Activated CD4-positive, alpha-beta T cell treated with anti-CD3 and anti-CD28 coated beads for 24 hours (primary cell): Measurements from ENCODE around the gene TSPAN13.

Experiments
- DNase-seq, 2 donors: peaks; one replicate each; pipeline ENCODE4 v3.0.0-alpha.2; 2020; ENCODE audit warnings: low read depth in 2 of 2

The TSPAN13 gene

DNA sequence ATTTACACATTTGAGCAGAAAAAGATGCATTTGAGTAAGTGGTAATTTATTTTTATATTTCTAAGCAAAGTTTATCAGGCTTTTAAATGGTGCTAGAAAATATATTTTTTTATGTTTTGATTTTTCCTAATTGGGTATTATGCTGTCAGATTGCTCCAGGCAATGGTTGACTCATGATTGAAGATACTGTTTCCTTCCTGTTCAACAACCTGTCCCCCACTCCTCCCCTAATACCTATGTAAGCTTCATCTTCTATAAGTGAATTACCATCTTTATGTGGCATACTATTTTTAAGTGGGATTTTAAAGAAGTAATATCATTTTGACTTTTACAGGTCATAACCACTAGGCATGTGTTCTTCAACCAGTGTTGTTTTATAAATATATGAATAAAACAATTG is 21.4 kb downstream of the TSPAN13 start:
- DNase-seq, result no peak

DNA sequence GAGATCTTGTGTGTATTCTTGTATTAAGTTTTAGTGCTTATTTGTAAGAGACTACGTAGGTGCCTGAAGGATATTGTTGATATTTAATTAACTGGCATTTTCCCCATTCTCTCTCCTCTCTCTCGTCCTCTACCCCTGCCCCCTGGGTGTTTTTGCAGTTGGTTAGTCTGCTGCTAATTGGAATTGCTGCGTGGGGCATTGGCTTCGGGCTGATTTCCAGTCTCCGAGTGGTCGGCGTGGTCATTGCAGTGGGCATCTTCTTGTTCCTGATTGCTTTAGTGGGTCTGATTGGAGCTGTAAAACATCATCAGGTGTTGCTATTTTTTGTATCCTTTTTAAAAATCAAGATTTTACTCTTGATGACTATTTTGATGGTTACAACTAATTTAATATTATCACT is 22.5 kb downstream of the TSPAN13 start:
- no peak for DNase-seq

DNA sequence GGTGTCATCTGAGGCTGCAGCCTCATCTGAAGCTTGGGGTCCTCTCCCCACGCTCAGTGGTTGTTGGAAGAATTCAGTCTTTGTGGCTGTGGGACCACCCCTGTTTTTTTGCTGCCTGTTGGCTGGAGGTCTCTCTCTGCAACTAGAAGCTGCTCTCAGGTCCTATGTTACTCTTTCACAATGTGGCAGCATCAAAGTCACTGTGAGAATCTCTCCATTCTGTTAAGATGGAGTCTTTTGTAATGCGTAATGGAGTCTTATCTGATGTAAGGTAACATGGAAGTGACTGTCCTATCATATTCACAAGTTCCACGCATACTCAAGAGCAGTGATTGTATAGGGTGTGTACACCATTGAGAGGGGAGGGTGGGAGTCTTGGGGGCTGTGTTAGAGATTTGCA is 24.9 kb downstream of the TSPAN13 start:
- no peak for DNase-seq

DNA sequence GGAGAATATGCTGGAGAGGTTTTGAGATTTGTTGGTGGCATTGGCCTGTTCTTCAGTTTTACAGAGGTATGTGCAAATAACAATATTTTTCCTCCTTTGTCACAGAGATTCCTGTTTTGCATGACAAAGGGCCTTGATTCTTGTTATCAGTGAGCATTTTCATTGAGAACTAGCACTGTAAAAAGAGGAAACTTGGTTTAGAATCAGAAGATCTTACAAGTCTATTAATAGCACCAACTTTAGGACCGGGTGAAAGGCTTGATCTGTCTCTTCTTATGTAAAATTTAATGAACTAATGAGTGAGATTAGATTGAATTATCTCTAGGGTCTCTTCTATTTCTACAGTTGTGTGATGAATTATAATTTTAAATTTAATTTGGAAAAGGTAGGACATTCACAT is 25.5 kb downstream of the TSPAN13 start:
- no peak for DNase-seq

DNA sequence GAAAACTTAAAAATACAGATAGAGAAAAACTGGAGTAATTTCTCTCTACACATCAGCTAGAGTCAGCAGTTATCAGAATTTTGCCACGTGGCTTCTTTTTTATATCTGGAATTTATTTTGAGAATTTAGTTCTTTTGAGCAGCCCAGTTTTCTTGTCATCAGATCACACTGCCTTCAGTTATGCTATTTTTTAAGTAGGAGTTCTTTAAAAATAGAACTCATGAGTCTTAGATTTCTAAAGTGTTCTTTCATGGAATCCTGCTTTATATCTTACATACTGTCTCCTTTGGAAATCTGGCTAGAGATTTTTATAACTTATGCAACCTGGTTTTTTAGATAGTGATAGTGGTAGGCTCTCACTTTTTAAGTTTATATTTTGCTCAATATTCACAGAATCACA is 27.0 kb downstream of the TSPAN13 start:
- no peak for DNase-seq

DNA sequence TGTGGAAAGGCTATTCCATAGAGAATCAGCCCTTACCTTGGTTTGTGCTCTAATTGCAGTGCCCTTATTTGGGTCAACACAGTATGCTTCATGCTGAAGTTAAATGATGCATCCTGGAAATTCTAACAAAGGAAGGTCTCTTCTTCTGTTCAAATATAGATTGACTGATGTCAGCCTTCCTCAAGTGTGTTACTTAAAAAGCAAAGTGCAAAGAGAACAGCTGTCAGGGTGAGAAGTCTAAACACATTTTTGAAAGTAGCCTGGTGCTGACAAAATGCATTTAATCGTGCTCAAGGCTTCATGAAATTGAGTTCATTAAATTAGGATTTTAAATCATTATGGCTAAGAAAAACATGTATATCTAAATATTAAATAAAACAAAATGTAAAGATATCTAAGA is 31.8 kb downstream of the TSPAN13 start:
- DNase-seq, result no peak

DNA sequence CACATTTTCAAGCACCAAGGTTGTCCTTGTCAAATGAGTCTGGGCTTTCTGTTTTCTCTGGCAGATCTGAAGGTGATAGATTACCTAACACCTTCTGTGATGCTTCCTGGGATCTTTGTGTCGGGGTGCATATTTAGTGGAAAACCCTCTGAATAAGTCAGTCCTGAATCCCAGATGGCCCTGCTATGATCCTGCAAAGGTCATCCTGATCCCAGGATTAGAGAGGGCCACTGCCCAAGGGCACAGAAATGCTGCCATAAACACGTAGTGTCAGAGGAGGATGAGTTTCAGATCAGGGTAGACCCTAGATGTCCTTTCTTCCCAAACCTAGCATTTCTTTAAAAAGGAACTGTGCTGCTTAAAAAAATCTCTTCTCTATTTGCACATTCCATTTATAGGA is 32.3 kb downstream of the TSPAN13 start:
- no peak for DNase-seq

DNA sequence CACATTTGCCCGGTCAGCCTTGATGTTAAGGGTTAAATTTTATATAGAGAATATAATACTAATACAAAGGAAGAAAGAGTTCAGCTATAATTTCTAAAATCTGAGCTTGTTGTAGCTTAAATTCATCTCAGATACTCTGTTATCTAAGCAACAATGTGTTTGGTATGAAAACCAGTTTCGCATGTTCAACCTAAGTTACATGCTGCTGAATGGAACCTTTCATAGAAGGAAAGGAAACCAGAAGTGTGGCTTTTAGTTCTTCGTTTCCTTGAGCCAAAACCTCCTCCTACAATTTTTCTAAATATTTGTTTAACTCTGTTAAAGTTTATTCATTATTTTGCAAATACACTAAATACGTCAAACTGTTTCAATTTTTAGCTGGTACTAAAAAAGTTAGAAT is 32.7 kb downstream of the TSPAN13 start:
- no peak for DNase-seq

DNA sequence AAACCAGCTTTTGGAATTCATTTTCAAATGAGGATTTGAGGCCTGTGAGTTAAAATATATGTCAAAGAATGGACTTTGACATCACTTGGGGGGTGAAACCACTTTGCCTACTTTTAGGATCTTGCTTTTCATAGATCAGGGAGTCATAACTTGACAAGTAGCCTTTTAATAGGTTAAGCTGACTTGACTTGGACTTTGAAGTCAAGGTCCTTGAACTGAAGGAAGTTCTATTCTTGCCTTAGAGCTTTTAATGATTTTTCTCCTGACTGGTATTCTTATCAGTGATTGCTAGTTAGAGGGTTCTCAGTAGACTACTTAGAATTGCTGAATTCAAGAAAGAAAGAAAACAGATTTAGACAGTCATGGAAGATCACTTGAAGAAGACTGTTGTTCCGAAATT is 33.6 kb downstream of the TSPAN13 start:
- no peak for DNase-seq

DNA sequence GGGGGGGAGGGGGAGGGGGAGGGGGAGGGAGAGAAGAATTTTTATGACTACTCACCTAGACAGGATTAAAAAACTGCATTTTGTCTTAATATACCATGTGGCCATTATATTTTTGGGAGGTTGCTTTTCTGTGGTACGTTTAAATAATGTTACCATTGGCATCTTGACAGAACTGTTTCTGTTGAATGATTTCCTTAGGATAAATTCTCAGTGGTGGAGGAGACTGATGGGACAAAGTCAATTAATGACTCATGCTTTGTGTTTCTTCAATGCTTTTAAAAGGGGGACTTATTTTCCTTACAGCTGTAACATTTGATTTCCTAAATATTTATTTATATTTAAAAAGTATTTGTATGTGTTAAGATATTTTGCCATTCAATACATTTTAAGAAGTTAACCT is 37.5 kb downstream of the TSPAN13 start:
- DNase-seq, result no peak

DNA sequence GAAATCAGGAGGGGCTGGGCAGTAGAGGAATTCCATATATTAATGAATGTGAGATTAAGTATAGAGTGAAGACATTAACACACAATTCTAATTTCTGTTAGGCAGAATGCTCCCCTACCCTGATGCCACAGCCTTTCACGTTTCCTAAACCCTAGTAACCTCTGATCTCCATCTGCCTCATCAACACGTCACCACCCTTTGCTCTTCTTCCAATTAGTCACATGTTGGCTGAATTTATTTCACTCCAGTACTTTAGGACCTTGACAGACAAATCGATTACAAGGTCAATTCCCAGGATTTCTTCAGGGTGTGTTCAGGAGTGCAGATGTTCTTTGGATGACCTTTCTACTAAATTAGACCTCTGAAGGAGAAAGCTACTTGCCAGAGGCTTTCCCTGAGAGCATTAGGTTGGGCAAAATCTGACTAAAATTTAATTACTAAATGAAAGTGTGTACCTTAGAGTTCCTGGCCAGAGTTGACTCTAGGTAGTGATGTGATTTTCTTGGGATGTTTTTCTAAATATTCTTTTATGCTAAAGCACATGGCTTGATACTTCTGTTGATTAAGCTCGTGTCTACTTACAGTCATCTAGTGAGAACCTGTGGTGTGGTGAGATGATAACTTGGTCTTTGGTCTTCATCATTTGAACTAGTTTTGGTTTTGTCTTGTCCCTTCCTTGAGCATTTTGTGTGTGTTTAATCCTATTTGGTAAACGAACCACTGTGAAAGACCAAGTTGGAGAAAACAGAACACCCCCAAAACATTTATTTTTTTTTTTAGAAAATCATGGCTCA is 38.5 kb downstream of the TSPAN13 start:
- DNase-seq, result no peak

DNA sequence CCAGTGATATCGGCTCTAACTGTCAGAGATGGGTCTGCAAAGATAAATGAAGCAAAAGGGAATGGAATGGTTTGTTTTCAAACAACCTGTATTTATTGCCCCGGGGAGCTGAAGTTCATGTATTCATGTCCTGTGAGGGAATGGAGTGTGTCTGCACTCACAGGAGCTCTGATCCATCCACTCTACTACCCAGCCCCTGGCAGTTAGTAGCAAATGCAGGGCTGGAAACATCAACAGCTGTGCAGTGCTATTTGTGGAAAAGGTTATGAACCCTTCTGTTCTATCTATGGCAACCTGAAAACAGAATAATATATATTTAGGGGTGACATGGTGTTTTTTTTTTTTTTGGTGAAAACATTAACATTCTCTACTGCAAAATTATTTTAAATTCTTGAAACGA is 41.4 kb downstream of the TSPAN13 start:
- DNase-seq, result no peak

DNA sequence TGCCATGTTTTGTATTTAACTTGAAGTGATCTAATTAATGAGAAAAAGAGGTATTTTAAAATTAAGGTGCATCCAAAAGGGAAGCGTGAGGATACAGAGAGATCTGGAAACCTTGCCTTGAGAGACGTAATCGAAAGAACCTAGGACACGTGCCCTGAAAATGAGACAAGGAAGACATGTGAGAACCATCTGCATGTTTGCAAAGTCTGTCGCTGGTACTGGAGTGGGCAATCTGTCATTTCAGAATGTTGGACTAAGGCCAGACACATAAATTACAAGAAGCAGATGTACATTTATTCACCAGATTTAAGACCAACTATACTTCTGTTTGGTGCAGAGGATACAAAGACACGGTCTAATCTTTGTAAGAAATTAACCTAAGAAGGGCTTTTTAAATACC is 42.1 kb downstream of the TSPAN13 start:
- DNase-seq, result no peak

DNA sequence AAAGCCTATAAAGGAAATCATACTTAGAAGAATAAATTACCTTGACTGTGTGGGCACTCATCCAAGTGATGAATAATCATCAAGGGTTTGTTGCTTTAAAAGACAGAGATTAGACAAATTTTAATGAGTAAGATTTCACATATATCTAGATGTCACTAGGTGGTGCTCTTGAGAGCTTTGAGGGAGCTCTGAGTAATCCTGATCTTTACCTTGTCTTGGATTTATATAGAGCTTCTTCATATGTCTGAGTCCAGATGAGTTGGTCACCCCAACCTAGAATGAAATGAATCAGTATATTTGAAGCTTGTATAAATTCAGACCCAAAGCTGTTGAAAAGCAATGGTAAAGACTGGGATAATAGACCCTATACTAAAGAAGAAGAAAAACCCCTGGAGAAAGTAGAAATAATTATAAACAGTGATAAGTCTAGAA is 47.6 kb downstream of the TSPAN13 start:
- peak in 1 of 2 donors; percentile 0 for DNase-seq

DNA sequence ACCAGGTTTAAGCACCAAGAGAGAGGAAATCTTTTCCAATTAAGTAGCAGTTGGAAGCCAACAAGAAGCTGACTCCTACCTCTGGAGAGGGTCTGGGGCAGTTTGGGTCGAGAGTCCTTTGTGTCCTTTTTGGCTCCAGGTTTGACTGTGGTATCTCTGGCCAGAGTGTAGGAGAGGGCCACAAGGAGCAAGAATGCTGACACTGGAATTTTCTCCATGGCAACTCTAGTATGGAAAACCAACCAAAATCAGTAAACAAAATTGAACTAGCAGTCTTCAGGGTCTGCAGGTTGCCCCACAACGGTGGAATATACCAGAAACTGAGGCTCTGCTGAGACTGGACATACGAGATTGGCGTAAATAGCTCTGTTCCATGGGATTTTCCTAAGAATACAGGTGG is 48.0 kb downstream of the TSPAN13 start:
- no peak for DNase-seq

DNA sequence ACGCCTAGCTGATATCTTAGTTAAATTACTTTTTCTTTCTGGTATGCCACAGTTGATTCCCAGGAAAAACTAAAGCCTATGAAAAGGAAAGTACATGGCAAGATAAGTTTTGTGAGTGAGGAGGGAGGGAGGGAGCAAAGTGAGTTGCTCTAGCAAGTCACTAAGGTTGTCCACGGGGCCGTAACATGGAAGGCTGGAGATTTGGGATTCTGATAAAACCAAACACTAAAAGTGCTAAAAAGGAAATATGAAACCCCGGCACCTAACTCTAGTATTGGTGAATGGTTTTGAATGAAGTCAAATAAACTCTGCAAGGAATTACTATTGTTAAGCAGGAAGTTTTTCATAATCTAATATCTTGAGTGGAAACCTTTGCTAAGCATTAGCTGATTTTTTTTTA is 49.6 kb downstream of the TSPAN13 start:
- DNase-seq, result no peak

DNA sequence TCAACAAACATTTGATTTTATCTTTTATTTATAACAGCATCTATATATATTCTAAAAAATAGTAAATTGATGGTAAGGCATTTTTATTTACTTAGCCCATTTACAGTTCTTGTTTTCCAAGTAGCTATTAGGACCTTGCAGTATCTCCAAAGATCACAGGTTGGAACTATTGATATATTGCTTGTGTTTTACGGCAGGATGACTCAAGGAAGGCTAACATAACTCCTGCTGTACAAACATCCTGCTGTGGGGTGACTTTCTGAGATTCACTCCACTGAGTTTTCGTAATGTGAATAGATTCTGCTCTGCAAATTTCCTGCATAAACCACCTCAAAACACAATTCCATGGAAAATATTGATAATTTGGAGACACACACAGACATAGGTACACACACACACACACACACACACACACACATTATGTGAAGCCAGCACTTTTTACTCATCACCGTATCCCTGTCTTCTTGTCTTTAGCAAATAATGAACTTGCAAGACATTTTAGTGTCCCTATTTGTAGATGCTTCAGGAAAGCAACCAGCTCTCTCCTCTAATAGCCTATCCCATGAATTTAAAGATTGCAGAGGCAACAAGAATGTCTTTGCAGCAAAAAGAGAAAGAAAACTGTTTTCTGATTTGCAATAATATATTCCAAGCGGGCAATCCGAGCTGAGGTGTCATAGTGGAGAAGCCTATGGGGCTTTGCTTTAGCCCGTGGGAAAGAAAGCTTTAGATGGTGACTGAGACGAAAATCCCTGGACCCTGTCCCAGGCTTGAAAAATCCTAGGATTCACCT is 50.5 kb downstream of the TSPAN13 start:
- DNase-seq, result no peak

DNA sequence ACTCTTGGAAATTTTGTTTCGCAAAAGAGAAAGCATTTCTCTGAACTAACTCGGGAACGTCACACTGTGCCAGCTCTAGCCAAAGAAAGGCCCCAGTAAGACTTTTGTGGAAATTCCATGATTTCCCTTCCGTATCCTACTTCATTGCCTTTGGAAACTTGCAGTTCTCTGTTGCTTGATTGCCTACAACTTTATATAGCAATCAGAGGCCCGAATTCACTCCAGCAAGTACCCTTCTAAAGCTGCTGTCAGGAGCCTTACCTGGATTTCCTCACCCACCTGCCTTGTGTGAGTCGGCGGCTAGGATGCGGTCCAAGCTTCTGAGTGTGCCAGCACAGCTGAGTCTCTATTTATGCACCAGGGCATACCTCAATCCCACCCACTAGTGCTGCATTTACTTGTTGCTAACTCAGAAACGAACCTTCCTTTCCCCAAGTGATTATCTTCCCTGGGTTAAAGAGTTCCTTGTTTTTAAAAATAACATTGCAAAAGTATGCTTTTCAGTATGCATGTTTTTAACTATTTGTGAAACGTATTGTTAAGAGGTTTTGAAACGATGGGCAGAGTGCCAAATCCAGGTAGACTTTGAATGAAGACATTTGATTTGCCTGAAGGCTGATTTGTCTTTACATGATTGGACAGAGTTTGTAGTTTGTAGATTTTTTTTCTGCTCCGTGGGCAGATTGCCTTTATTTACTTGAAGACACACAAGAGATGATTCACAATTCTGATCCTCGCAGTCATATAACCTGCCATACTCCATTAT is 51.3 kb downstream of the TSPAN13 start, which contains the start of gene AGR2:
Gene AGR2, minus strand, starts transcription at position 326 of the 766 bp plus-strand sequence. CDS start 3,203 bp downstream, outside the sequence.
- DNase-seq, result no peak

DNA sequence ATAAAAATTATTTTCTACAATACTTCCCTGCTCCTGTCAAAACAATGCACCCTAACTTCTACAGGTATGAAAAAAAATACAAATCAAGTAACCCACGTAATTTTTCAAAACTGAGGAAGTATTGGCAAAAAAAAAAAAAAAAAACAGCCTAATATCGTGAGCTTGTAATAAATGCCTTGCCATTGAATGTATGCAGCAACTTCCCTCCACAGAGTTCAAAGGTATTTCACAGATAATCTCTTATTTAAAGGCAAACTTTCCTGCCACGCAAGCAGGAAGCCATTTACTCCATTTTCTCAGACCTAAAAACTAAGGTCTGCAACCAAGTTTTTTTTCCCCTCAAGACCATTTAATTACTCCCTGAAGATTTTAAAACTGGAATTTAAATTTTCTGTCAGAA is 51.9 kb downstream of the TSPAN13 start:
- DNase-seq, result no peak

DNA sequence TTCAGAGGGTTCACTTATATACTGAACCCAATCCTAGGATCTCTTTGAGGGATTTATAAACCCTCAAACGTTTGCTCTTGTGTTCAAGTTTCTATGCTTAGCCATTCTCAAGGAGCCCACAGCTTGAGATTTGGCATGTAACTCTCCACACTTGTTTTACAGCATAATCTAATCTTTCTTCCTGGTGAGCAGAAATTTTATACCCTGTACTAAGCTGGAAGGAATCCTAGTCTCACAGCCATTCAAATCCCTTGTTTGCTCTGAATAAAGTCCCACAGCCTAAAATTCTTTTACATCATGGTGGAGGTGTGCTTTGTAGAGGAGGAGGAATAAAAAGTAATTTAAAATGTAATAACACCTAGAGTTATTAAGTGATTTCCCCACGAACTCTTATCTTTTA is 56.6 kb downstream of the TSPAN13 start:
- no peak for DNase-seq

DNA sequence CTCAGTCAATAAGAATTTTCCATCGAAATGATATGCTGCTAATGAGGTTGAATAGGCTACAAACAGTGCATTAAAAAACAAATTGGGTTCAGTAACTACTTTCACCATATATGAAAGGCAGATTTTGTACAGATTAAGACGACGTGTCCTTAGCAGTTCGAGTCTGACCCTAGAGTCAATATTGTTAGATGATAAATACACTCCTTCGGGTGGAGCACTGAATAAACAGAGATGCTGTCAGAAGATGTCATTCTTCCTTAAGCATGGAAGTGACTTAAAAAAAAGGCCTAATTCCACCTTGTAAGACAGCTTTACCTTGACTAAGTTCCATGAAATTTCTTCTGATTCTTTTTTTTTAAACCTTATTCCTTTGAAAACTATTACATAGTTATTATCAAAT is 57.0 kb downstream of the TSPAN13 start:
- DNase-seq, result no peak

DNA sequence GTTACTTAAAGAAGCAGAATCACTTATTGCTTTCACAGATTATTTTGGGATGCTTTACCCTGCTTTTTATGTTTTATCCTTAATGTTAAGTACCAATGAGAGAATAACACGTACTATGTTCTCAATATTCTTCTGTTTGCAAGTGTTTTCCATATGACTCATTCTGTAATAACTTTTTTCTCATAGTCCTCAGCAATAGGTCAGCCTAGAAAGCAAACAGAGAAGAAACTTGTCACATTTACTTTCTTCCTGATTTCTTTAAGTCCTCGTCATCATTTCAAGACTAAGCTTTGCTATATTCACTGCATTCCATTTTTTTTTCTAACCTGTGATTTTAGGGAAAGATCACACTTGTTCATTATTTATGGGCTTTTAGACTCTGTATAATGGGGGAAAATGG is 58.0 kb downstream of the TSPAN13 start:
- no peak for DNase-seq
